Muscle layer of duodenum (tissue), 2 donors: ENCODE measurements around the gene IGSF1.
A peak's percentile ranks its signal among the peaks of the same experiment; 100 is the strongest.

ENCODE experiments used
- H3K27ac ChIP-seq: one replicate; pipeline ENCODE4 v1.7.0; 2013; ENCODE audit warnings: mild to moderate bottlenecking, low read length
- H3K27me3 ChIP-seq: one replicate; pipeline ENCODE4 v1.7.0; 2013; ENCODE audit warnings: low read depth, mild to moderate bottlenecking, control low read depth, low read length
- H3K36me3 ChIP-seq, 2 donors: one replicate each; pipeline ENCODE4 v1.7.0; 2013; ENCODE audit warnings: low read length in 2 of 2, control low read depth in 1 of 2, mild to moderate bottlenecking in 1 of 2; ENCODE audit not compliant: insufficient read depth in 2 of 2, control insufficient read depth in 1 of 2
- H3K4me1 ChIP-seq, 2 donors: one replicate each; pipeline ENCODE4 v1.7.0; 2013; ENCODE audit warnings: low read length in 2 of 2, mild to moderate bottlenecking in 2 of 2, control low read depth in 1 of 2, moderate library complexity in 1 of 2; ENCODE audit not compliant: insufficient read depth in 2 of 2, control insufficient read depth in 1 of 2
- H3K4me3 ChIP-seq, 2 donors: one replicate each; pipeline ENCODE4 v1.7.0; 2013; ENCODE audit warnings: low read length in 2 of 2, low read depth in 1 of 2, mild to moderate bottlenecking in 1 of 2
- H3K9me3 ChIP-seq, 2 donors: one replicate each; pipeline ENCODE4 v1.7.0; 2013; ENCODE audit warnings: low read length in 2 of 2, control low read depth in 1 of 2, mild to moderate bottlenecking in 1 of 2; ENCODE audit not compliant: control insufficient read depth in 1 of 2
- donor health status: healthy.

Gene IGSF1

GRCh38 chrX:131302701-131303100 lies 13.6 kb upstream of the IGSF1 start:
- Histone ChIP-seq H3K4me3 (no peak overlapping the region), H3K27me3 (no peaks in the 10 kb centered on the region), H3K36me3 (no peaks in the 10 kb centered on the region), H3K27ac (no peak overlapping the region), H3K4me1 (no peaks in the 10 kb centered on the region), H3K9me3 (no peaks in the 10 kb centered on the region)

GRCh38 chrX:131301155-131301554 lies 12.0 kb upstream of the IGSF1 start:
- Histone ChIP-seq H3K4me3 (no peak overlapping the region), H3K27ac (no peak overlapping the region), H3K36me3 (no peaks in the 10 kb centered on the region), H3K9me3 (no peaks in the 10 kb centered on the region), H3K4me1 (no peaks in the 10 kb centered on the region), H3K27me3 (no peaks in the 10 kb centered on the region)

GRCh38 chrX:131298846-131299245 lies 9.7 kb upstream of the IGSF1 start:
- H3K36me3 ChIP-seq, result no peaks in the 10 kb centered on the region
- H3K4me3 ChIP-seq, result no peak overlapping the region
- no peaks in the 10 kb centered on the region for H3K27me3 ChIP-seq
- no peaks in the 10 kb centered on the region for H3K9me3 ChIP-seq
- H3K4me1 ChIP-seq, result no peaks in the 10 kb centered on the region
- no peak overlapping the region for H3K27ac ChIP-seq

DNA sequence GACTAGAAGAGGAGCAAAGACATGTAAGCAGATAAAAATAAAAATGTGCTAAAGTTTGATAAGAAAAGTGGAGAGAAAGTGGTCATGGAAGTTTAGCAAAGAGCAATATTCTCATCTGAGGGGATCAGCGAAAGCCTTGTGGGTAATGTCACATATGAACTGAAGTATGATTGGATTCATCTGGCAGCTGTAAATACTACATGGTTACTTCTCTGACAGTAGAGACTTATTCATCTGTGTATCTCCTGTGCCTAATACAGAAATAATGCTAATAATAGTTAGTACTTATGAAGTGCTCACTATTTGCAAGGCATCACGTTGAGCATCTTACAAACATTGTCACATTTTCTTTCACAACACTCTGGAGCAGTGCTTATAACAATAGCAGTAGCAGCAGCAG lies 8.9 kb upstream of the IGSF1 start:
- H3K4me3 ChIP-seq, result no peak overlapping the region
- H3K27me3 ChIP-seq, result no peaks in the 10 kb centered on the region
- H3K9me3 ChIP-seq, result no peaks in the 10 kb centered on the region

DNA sequence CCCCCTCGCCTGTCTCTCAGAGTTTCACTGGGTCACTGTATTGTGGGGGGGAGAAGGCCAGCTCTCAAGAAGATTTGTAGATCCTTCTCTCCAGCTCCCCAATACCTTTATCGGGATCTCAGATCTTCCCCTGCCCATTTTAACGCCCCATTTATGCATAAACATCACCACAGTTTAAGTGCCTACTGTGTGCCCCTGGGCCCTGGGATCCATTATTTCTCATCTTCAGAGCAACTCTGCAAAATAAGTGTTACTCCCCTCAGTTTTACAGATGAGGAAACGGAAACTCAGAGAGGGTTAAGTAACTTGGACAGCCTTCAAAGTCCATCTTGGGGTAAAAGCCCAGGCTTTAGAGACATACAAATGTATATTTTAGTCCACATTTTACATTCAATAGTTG lies 421 bp upstream of the IGSF1 start:
- Histone ChIP-seq H3K36me3 (no peaks in the 10 kb centered on the region), H3K4me1 (peaks cover 0 to 5% of the 10 kb centered on the region in 2 donors), H3K9me3 (no peaks in the 10 kb centered on the region), H3K27me3 (no peaks in the 10 kb centered on the region), H3K27ac (no peak overlapping the region), H3K4me3 (peak overlapping the region in 1 of 2 donors; percentile 52)

More for the DNA sequence above, 8.9 kb upstream of the IGSF1 start:
- H3K27ac ChIP-seq, result no peak overlapping the region
- H3K36me3 ChIP-seq, result no peaks in the 10 kb centered on the region
- no peaks in the 10 kb centered on the region for H3K4me1 ChIP-seq

DNA sequence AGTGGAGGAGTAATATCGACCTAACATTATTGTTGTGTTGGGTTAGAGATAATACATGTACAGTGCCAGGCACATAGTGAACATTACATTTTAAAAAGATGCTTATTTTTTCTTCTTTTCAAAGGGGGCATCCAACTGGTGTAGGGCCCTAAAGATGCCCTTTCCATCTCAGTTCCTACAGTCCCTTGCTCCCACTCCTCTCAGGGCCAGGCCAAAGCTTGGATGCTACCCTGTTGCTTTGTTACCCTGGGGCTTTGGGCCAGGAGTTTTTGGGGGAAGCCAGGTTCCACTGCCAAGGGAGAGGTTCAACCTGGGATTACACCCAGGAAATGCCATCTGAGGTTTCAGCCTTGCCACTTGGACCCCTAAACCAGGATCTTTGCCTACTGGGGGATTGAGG lies 918 bp downstream of the IGSF1 start:
- Histone ChIP-seq H3K4me1 (peaks cover 0 to 5% of the 10 kb centered on the region in 2 donors), H3K27ac (no peak overlapping the region), H3K4me3 (peak overlapping the region in 1 of 2 donors; percentile 52), H3K27me3 (no peaks in the 10 kb centered on the region), H3K36me3 (no peaks in the 10 kb centered on the region), H3K9me3 (no peaks in the 10 kb centered on the region)

GRCh38 chrX:131287560-131288179 lies 1.4 kb downstream of the IGSF1 start:
- no peaks in the 10 kb centered on the region for H3K9me3 ChIP-seq
- no peak overlapping the region for H3K4me3 ChIP-seq
- no peaks in the 10 kb centered on the region for H3K27me3 ChIP-seq
- peaks cover 0 to 5% of the 10 kb centered on the region in 2 donors for H3K4me1 ChIP-seq
- H3K36me3 ChIP-seq, result no peaks in the 10 kb centered on the region
- no peak overlapping the region for H3K27ac ChIP-seq

DNA sequence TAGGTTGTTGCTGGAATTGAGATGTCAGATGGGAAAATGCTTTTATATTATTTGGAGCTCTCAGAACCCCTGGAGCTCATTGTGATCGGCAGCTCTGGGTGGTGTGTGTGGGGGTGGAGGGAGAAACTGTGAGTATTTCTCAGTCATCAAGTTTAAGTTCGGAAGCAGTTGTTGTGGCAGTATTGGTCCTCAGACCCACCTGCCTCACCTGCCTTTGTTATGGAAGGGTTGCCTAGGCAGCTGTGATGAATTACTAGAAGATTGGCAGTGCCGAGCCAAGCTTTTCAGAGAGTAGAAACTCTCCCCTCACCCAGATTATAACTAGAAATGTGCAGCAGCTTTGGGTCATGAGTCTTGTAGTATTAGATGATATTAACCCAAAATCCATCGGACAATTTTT lies 9.5 kb downstream of the IGSF1 start:
- Histone ChIP-seq H3K27ac (no peak overlapping the region), H3K4me3 (no peak overlapping the region), H3K9me3 (no peaks in the 10 kb centered on the region), H3K4me1 (no peaks in the 10 kb centered on the region), H3K27me3 (no peaks in the 10 kb centered on the region), H3K36me3 (no peaks in the 10 kb centered on the region)

DNA sequence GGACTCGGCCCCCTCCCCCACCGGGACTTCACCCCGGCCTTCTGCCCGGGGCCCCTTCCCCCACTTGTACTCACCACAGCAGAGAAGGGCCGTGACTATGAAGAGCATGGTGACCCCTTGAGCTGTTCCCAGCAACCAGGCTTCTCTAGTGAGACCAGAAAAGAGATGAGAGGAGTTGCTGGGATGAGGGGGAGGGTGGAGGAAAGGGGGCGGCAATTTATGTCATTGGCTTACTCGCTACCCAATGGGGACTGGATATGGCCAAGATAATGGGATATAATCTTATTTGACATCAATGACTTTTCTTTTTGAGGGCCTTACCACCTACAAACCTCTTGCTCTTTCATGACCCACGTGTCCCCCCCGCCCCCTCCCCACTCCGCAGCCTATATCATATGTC lies 9.9 kb downstream of the IGSF1 start:
- H3K9me3 ChIP-seq, result no peaks in the 10 kb centered on the region
- H3K27ac ChIP-seq, result no peak overlapping the region
- no peak overlapping the region for H3K4me3 ChIP-seq
- no peaks in the 10 kb centered on the region for H3K27me3 ChIP-seq
- H3K4me1 ChIP-seq, result no peaks in the 10 kb centered on the region
- H3K36me3 ChIP-seq, result no peaks in the 10 kb centered on the region

GRCh38 chrX:131277543-131278136 lies 11.5 kb downstream of the IGSF1 start:
- Histone ChIP-seq H3K27ac (no peak overlapping the region), H3K9me3 (no peaks in the 10 kb centered on the region), H3K4me1 (no peaks in the 10 kb centered on the region), H3K27me3 (no peaks in the 10 kb centered on the region), H3K4me3 (no peak overlapping the region), H3K36me3 (no peaks in the 10 kb centered on the region)

GRCh38 chrX:131273011-131273410 lies 16.1 kb downstream of the IGSF1 start:
- no peaks in the 10 kb centered on the region for H3K27me3 ChIP-seq
- no peaks in the 10 kb centered on the region for H3K4me1 ChIP-seq
- no peaks in the 10 kb centered on the region for H3K9me3 ChIP-seq
- H3K4me3 ChIP-seq, result no peak overlapping the region
- H3K27ac ChIP-seq, result no peak overlapping the region
- no peaks in the 10 kb centered on the region for H3K36me3 ChIP-seq

DNA sequence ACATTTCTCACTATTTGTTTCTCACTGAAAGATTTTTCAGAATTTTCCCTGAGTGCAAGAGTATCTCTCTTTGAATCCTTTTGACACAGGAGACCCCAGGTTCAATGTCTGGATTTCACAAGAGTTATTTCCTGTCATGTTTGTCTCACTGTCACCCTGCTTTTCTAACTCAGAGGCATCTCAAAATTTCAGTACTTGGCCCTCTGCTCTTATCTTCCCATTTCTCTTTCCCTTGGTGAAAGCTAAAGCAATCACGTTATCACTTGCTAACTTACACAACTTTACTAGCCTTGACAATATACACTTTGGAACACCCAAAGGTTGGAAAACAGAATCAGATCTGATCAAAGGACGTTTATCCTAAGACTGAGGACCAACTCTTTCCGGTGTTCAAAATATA lies 17.3 kb downstream of the IGSF1 start:
- H3K27me3 ChIP-seq, result no peaks in the 10 kb centered on the region
- no peaks in the 10 kb centered on the region for H3K36me3 ChIP-seq

More for the DNA sequence above, 17.3 kb downstream of the IGSF1 start:
- no peak overlapping the region for H3K4me3 ChIP-seq
- H3K27ac ChIP-seq, result no peak overlapping the region
- H3K9me3 ChIP-seq, result no peaks in the 10 kb centered on the region
- H3K4me1 ChIP-seq, result no peaks in the 10 kb centered on the region
